ENCODE measurements around the gene CAMK1D. TPM values are rescaled to one million over a fixed set of nuclear protein-coding genes. Genes with fewer than 3 reads are reported as not detected.

Gene CAMK1D
- total and polyA plus RNA-seq, 2 of the 8 experiments (the other 6 are each of a cell fraction or from before 2014, with no cell fraction given), result 3.5 to 10.6 TPM

GRCh38 chr10:12380999-12381398, 31.7 kb downstream of the CAMK1D start:
- Histone ChIP-seq H3K23me2 (ENCODE audit: low read depth, low read length) (no peaks in the 10 kb centered on the region), H3K4me2 (ENCODE audit: insufficient read depth in 1 of 2, low read depth in 2 of 2, low read length in 2 of 2) (no peak overlapping the region), H3K79me2 (ENCODE audit: control insufficient read depth in 1 of 2, insufficient read depth in 2 of 2, low read length in 2 of 2) (no peaks in the 10 kb centered on the region), H3K27me3 (replicated peaks in 1 of 4; ENCODE audit: control insufficient read depth in 3 of 4, extremely low read depth in 1 of 4, insufficient read depth in 3 of 4, low read length in 3 of 4) (no peaks in the 10 kb centered on the region), H3K18ac (ENCODE audit: extremely low read depth, low read length) (no peak overlapping the region), H2BK15ac (ENCODE audit: low read length) (no peak overlapping the region), H3K14ac (ENCODE audit: insufficient read length) (no peak overlapping the region), H2BK120ac (replicated peaks; ENCODE audit: low read depth, low read length) (no peak overlapping the region), H2BK20ac (ENCODE audit: low read length) (no peak overlapping the region), H3K4ac (replicated peaks; ENCODE audit: insufficient read length, low read depth, low read length) (no peak overlapping the region), H4K5ac (ENCODE audit: insufficient read length, low read depth, low read length) (no peak overlapping the region), H3K4me3 (ENCODE audit: extremely low read depth in 1 of 4, insufficient read depth in 2 of 4, low read depth in 3 of 4, low read length in 4 of 4) (no peak overlapping the region), H3K56ac (replicated peaks; ENCODE audit: insufficient read length, low read depth, low read length) (no peak overlapping the region), H3K9me3 (ENCODE audit: insufficient read depth in 2 of 2, low read depth in 1 of 2, low read length in 1 of 2) (no peaks in the 10 kb centered on the region), H3K9ac (replicated peaks in 1 of 4; ENCODE audit: extremely low read depth in 1 of 4, low read depth in 3 of 4, low read length in 3 of 4) (no peak overlapping the region), H2BK12ac (ENCODE audit: low read depth, low read length) (no peak overlapping the region), H3K79me1 (ENCODE audit: low read depth, low read length) (no peaks in the 10 kb centered on the region; the same call in 1 of the 2 replicates), H4K20me1 (replicated peaks in 1 of 2; ENCODE audit: control insufficient read depth in 1 of 2, insufficient read depth in 2 of 2, low read length in 2 of 2) (no peaks in the 10 kb centered on the region), H3K23ac (ENCODE audit: insufficient read length) (no peak overlapping the region), H4K91ac (replicated peaks; ENCODE audit: insufficient read length, low read length) (no peak overlapping the region), H2AK5ac (ENCODE audit: low read depth, low read length) (no peak overlapping the region), H3K36me3 (ENCODE audit: control insufficient read depth in 2 of 4, insufficient read depth in 4 of 4, low read length in 3 of 4) (no peaks in the 10 kb centered on the region; a peak in 1 of 8 replicates), H3K27ac (ENCODE audit: low read depth, low read length) (no peak overlapping the region), H3K4me1 (replicated peaks in 1 of 4; ENCODE audit: control insufficient read depth in 3 of 4, insufficient read depth in 4 of 4, low read length in 3 of 4) (no peaks in the 10 kb centered on the region), H2BK5ac (ENCODE audit: low read depth, low read length) (no peak overlapping the region), H2AFZ (ENCODE audit: low read length) (no peak overlapping the region), H4K8ac (ENCODE audit: extremely low read depth, insufficient read depth, low read length) (no peak overlapping the region)
- ChIA-PET CTCF (ENCODE audit: partially characterized antibody) (interaction anchor here (0.7 to 1.4 kb wide), 2 partner anchors 8 to 104 kb away, joined by 3 to 4 read pairs; no protein-coding TSS in a partner anchor), POLR2A (ENCODE audit: partially characterized antibody) (interaction anchor here (0.8 kb wide), 1 partner anchor 10 kb away, joined by 3 read pairs; no protein-coding TSS in a partner anchor)
- FAIRE-seq, result no peak
- no peak for DNase-seq (ENCODE audit: low read depth in 1 of 2, low spot score in 2 of 2)
- TF ChIP-seq NRF1 (IDR thresholded peaks at IDR 0.05; ENCODE audit: low read depth, low read length) (no peak), GTF2F1 (IDR thresholded peaks at IDR 0.05; ENCODE audit: borderline replicate concordance, low read depth, low read length) (no peak), SP4 (IDR thresholded peaks at IDR 0.05; ENCODE audit: low read length) (no peak), SP1 (IDR thresholded peaks at IDR 0.05; ENCODE audit: low read depth, low read length) (no peak), HDAC2 (IDR thresholded peaks at IDR 0.05; ENCODE audit: borderline replicate concordance in 1 of 2, low read depth in 2 of 2, low read length in 2 of 2) (no peak), CREB1 (IDR thresholded peaks at IDR 0.05) (no peak), ATF2 (IDR thresholded peaks at IDR 0.05; ENCODE audit: low read length) (no peak), MAFK (IDR thresholded peaks at IDR 0.05; ENCODE audit: low read depth, low read length) (no peak), TAF7 (optimal IDR thresholded peaks at IDR 0.05; ENCODE audit: borderline replicate concordance, low read depth, low read length) (no peak)
- WGBS, 2 experiments (ENCODE audit: extremely low coverage in 1 of 2, insufficient coverage in 1 of 2, insufficient read length in 1 of 2, insufficient replicate concordance in 2 of 2, low coverage in 1 of 2, low lambda C conversion rate in 2 of 2, missing lambda C conversion rate in 1 of 2), result 83% methylated on average over 5 of the region's 5 CpGs; no CpG with 5 or more reads in 1 of the 2 experiments

All from H1 (cell line).